GM10248 (cell line): ENCODE results near the gene REPIN1.
A peak's percentile ranks its signal among the peaks of the same experiment; 100 is the strongest.

Experiments
- CTCF ChIA-PET: fragments of 300-600 bp; sonication (Branson Sonifier 250); formaldehyde crosslinking; extraction: SDS; loops from one replicate; lab custom pipeline; 2021; ENCODE audit warnings: antibody characterized with exemption; lab: Yijun Ruan, JAX
- POLR2A ChIA-PET: fragments of 350-650 bp; sonication (Branson Sonifier 250); formaldehyde crosslinking; extraction: SDS; loops from one replicate; lab custom pipeline; 2020; ENCODE audit warnings: antibody characterized with exemption; lab: Yijun Ruan, JAX
- DNase-seq: peaks from one replicate; pipeline ENCODE4 v3.0.0; 2012; ENCODE audit errors: extremely low spot score
- CTCF ChIP-seq: IDR thresholded peaks from 2 replicates; pipeline ENCODE4 v1.5.1; 2012; ENCODE audit warnings: mild to moderate bottlenecking, low read depth; ENCODE audit errors: extremely low read depth, missing control alignments, control extremely low read depth

Gene REPIN1

DNA sequence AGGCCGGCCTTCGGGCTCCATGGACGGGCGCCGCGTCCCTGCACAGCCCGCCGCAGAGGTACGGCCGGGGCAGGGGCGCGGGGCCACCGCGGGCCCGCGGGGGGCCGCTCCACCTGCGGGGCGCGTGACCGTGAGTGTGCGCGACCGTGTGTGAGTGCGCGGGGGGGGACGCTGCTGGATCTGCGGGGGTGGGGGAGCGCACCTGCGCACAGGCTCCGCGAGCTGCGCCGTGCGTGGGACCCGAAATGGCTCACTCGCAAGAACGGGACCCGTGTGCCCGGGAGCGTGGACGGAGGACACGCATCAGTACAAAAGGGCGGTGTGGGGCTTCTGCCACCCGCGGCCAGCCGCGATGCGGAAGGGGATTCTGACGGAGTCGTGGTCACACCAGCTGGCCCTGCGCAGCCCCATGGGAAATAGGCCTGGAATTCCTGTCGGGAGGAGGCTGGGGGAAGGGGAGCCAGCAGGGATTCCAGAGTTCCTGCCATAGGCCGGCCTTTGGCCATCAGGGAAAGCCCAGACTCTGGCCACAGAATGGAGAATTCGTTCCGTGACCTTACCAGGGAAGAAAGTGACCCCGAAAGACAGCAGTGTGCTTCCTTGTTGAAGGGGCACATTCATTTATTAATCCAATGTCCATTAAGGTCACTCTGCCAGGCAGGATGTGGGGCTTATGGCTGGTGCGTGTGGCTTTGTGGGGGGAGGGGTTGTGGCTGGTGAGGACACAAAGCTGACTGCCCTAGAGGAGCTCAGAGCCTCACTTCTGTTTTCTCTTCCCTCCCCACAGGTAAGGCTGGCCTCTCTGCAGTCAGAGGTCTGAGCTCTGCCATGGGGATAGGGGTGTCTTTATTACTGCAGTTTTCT is 494 bp downstream of the REPIN1 start:
- POLR2A ChIA-PET = interaction anchor here (0.5 to 1.5 kb wide), 5 partner anchors 9 to 23 kb away, joined by 3 to 5 read pairs (median 3); no protein-coding TSS in a partner anchor

DNA sequence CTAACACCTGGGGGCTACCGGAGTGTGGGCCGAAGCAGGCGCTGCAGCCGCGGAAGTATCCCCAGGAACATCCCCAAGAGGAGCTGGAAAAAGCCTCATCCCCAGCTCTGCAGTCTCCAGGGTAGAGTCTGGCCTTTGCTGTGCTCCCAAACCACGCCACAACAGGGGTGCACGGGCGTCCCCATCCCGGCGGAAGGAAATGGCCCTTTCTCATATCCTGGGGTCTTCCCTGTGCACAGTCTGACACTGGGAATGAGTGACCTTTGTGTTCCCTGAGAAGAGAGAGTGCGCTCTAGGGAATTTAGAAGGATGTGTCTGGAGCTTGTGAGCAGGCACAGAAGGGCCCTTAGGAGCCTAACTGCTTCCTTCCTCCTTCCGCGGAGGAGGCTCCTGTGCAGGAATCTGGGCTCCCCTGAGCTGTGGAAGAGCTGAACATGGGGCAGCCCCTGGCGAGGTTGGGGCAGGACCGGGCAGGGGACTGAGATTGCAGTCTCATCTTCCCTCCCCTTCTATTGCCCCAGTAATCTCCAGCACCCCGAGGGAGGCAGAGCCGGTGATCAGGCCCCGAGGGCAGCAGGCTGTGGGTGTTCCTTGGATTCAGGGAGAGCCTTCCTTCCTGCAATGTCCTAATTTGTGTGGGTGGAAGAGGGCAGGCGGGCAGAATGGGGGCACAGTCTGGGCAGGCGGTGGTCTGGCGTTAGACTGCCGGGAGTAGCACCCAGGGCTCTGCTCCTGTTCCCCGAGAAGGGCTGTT is 1.3 kb downstream of the REPIN1 start:
- CTCF ChIA-PET = interaction anchor here (0.7 to 7.1 kb wide), 10 partner anchors 8 to 85 kb away, joined by 3 to 66 read pairs (median 4); a partner anchor contains a TSS
- DNase-seq = no peak

More for the DNA sequence above, 494 bp downstream of the REPIN1 start:
- peak; percentile 64 for DNase-seq
- CTCF ChIA-PET = interaction anchor here (1.1 to 7.1 kb wide), 7 partner anchors 9 to 84 kb away, joined by 4 to 66 read pairs (median 5); a partner anchor contains a TSS
- no peak for TF ChIP-seq CTCF

DNA sequence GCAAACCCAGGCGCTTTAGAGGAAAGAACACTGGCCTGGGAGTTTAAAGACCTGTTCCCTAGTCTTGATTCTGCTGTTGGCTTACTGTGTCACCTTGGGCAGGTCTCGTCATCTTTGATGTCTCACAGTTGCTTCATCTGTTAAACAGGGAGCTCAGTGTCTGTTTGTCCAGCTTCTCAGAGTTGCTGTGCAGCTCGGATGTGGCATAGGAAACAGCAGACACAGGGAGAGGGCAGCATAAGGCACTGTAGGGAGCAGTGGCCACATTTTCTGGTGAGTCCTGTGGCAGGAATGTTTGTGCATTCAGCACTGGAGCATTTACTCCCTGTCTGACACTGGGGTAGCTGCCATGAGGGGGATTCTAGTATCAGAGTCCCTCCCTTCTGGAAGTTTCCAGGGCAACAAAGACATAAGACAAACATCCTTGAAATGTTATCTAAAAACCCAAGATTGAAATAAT is 2.0 kb downstream of the REPIN1 start:
- ChIA-PET POLR2A (interaction anchor here (1.1 to 1.5 kb wide), 2 partner anchors 7 to 15 kb away, joined by 3 to 5 read pairs; no protein-coding TSS in a partner anchor), CTCF (interaction anchor here (0.7 to 7.1 kb wide), 5 partner anchors 14 to 48 kb away, joined by 3 to 66 read pairs (median 3); no protein-coding TSS in a partner anchor)
- DNase-seq = no peak
- TF ChIP-seq CTCF = no peak

More for the DNA sequence above, 1.3 kb downstream of the REPIN1 start:
- POLR2A ChIA-PET = interaction anchor here (0.8 to 1.5 kb wide), 4 partner anchors 8 to 22 kb away, joined by 3 to 5 read pairs (median 3); no protein-coding TSS in a partner anchor
- no peak for TF ChIP-seq CTCF

DNA sequence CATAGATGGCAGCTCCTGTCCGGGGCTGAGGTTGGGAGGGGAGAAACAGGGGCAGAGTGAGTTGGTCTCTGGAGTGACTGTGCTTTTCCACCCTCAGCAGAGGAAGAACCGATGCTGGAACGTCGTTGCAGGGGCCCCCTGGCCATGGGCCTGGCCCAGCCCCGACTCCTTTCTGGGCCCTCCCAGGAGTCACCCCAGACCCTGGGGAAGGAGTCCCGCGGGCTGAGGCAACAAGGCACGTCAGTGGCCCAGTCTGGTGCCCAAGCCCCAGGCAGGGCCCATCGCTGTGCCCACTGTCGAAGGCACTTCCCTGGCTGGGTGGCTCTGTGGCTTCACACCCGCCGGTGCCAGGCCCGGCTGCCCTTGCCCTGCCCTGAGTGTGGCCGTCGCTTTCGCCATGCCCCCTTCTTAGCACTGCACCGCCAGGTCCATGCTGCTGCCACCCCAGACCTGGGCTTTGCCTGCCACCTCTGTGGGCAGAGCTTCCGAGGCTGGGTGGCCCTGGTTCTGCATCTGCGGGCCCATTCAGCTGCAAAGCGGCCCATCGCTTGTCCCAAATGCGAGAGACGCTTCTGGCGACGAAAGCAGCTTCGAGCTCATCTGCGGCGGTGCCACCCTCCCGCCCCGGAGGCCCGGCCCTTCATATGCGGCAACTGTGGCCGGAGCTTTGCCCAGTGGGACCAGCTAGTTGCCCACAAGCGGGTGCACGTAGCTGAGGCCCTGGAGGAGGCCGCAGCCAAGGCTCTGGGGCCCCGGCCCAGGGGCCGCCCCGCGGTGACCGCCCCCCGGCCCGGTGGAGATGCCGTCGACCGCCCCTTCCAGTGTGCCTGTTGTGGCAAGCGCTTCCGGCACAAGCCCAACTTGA is 2.7 kb downstream of the REPIN1 start:
- no peak for DNase-seq
- ChIA-PET CTCF (interaction anchor here (0.7 to 7.1 kb wide), 4 partner anchors 15 to 47 kb away, joined by 3 to 66 read pairs (median 3); no protein-coding TSS in a partner anchor), POLR2A (no interaction called here)
- no peak for TF ChIP-seq CTCF

DNA sequence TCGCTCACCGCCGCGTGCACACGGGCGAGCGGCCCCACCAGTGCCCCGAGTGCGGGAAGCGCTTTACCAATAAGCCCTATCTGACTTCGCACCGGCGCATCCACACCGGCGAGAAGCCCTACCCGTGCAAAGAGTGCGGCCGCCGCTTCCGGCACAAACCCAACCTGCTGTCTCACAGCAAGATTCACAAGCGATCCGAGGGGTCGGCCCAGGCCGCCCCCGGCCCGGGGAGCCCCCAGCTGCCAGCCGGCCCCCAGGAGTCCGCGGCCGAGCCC is 3.3 kb downstream of the REPIN1 start:
- POLR2A ChIA-PET = no interaction called here
- TF ChIP-seq CTCF = no peak
- no peak for DNase-seq
- CTCF ChIA-PET = no interaction called here
